Left ventricle myocardium inferior (tissue), 1 donor: Measurements from ENCODE around the gene SULF2. TPM values are rescaled to one million over a fixed set of nuclear protein-coding genes. Genes with fewer than 3 reads are reported as not detected.

Experiments used
- DNase-seq: peaks from one replicate; pipeline ENCODE4 v3.0.0-alpha.2; 2020
- H3K27ac ChIP-seq: fragments of 200-600 bp; replicated peaks from 2 replicates; pipeline ENCODE4 v1.8.0; 2021
- H3K27me3 ChIP-seq: fragments of 200-600 bp; 2 replicates; pipeline ENCODE4 v1.8.0; 2021; ENCODE audit warnings: low read depth
- H3K36me3 ChIP-seq: fragments of 200-600 bp; 2 replicates; pipeline ENCODE4 v1.8.0; 2021
- H3K4me1 ChIP-seq: fragments of 200-600 bp; 2 replicates; pipeline ENCODE4 v1.8.0; 2021
- H3K4me3 ChIP-seq: fragments of 200-600 bp; 2 replicates; pipeline ENCODE4 v1.8.0; 2021; ENCODE audit warnings: mild to moderate bottlenecking, moderate library complexity
- H3K9me3 ChIP-seq: fragments of 200-600 bp; replicated peaks from 2 replicates; pipeline ENCODE4 v1.8.0; 2021
- intact Hi-C: fragments of 100-400 bp; cut with micrococcal nuclease; formaldehyde crosslinking; loops from one replicate; pipeline ENCODE4 v1.11.0; 2022
- total RNA-seq: library from RNA; stranded (reverse); fragmentation: NEBNext Ultra II Directional; extraction: Animal tissue kit (Norgen Biotek cat#: 25700); gene quantifications from one replicate; pipeline ENCODE4 v1.2.1, GENCODE V29; 2021
- TF ChIP-seq, protein P1 (sequence below): fragments of 200-600 bp; IDR thresholded peaks from 2 replicates; pipeline ENCODE4 v1.8.0; 2021; ENCODE audit warnings: antibody characterized with exemption, mild to moderate bottlenecking, borderline replicate concordance
- donor health status: DM: no; HTN: yes; CAD: no; lungs with severe emphysema.

The SULF2 gene
- total RNA-seq, 1 donor from 2014 or later = 40.7 TPM

DNA sequence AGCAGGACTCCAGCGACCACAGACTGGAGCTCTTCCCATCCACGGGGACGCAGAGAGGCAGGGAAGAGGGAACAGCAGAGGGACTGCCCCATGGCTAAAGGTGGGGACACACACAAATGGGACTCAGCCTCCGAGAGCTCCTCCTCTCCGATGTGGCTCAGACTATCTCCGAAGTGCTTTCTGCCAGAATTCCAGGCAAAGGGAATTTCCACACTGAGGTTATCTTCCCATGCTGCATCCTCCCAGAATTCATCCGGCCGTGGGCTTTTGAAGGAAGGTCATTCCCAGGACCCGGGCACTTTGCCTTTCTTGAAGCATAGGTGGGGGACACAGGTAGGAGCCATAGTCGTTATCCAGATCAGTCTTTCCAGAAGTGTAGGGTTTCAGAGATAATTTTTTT, 67.9 kb downstream of the SULF2 start:
- intact Hi-C loops = no loop called here
- no peak for DNase-seq
- Histone ChIP-seq H3K4me1 (peaks cover 17% of the 10 kb centered on the region), H3K4me3 (no peak overlapping the region), H3K27ac (no peak overlapping the region), H3K36me3 (no peaks in the 10 kb centered on the region), H3K27me3 (peaks cover 20% of the 10 kb centered on the region), H3K9me3 (no peaks in the 10 kb centered on the region)
- TF ChIP-seq, protein P1, sequence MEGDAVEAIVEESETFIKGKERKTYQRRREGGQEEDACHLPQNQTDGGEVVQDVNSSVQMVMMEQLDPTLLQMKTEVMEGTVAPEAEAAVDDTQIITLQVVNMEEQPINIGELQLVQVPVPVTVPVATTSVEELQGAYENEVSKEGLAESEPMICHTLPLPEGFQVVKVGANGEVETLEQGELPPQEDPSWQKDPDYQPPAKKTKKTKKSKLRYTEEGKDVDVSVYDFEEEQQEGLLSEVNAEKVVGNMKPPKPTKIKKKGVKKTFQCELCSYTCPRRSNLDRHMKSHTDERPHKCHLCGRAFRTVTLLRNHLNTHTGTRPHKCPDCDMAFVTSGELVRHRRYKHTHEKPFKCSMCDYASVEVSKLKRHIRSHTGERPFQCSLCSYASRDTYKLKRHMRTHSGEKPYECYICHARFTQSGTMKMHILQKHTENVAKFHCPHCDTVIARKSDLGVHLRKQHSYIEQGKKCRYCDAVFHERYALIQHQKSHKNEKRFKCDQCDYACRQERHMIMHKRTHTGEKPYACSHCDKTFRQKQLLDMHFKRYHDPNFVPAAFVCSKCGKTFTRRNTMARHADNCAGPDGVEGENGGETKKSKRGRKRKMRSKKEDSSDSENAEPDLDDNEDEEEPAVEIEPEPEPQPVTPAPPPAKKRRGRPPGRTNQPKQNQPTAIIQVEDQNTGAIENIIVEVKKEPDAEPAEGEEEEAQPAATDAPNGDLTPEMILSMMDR = no peak

DNA sequence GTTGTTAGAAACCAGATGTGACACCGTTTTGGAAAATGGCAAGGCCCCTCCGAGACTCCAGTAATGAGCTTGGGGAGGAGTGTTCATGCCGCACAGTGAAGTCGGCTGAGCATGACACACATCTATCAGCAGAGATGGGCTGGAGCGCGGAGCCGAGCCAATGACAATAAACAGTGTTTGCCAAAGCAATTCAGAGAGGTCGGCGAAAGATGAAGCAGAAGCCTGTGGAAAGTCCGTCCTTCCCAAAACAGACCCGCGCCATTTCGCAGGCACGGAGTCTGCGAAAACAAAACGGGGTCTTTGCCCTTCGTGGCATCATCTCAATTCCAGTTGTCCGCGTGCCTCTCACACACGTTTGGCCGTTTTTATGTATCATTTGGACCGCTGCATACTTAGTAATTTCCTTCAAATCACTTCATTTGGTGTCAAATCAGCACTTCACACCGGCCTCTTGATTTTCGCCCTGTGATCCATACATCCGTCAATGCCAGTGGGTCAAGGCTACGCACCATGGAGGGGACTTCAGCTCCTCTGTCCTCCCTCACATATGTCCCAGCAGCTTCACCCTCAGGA, 71.3 kb downstream of the SULF2 start:
- Histone ChIP-seq H3K4me1 (peaks cover 4% of the 10 kb centered on the region), H3K27ac (no peak overlapping the region), H3K27me3 (peaks cover 31% of the 10 kb centered on the region), H3K9me3 (no peaks in the 10 kb centered on the region), H3K4me3 (no peak overlapping the region), H3K36me3 (no peaks in the 10 kb centered on the region)
- peak; percentile 34 for DNase-seq
- TF ChIP-seq, protein P1 = no peak
- intact Hi-C loops = no loop called here

DNA sequence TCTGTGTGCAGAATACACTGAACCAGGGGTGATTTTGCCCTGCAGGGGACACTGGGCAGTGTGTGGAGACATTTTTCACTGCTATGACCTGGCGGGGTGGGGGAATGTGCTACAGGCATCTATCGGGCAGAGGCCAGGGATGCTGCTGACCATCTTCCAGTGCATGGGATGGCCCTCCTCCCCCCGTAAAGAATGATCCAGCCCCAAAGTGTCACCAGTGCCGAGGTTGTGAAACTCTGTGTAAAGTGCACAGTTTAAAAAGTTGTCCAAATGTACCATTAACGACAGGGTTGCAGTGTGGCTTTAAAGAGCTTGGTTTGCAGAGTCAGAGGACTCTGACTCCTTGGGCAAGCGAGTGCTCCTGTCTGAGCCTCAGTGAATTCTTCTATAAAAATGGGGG, 72.1 kb downstream of the SULF2 start:
- no peak for DNase-seq
- Histone ChIP-seq H3K36me3 (no peaks in the 10 kb centered on the region), H3K27me3 (peaks cover 31% of the 10 kb centered on the region), H3K27ac (no peak overlapping the region), H3K4me3 (no peak overlapping the region), H3K9me3 (no peaks in the 10 kb centered on the region), H3K4me1 (peaks cover 12% of the 10 kb centered on the region)
- TF ChIP-seq, protein P1 = no peak
- intact Hi-C loops = no loop called here

DNA sequence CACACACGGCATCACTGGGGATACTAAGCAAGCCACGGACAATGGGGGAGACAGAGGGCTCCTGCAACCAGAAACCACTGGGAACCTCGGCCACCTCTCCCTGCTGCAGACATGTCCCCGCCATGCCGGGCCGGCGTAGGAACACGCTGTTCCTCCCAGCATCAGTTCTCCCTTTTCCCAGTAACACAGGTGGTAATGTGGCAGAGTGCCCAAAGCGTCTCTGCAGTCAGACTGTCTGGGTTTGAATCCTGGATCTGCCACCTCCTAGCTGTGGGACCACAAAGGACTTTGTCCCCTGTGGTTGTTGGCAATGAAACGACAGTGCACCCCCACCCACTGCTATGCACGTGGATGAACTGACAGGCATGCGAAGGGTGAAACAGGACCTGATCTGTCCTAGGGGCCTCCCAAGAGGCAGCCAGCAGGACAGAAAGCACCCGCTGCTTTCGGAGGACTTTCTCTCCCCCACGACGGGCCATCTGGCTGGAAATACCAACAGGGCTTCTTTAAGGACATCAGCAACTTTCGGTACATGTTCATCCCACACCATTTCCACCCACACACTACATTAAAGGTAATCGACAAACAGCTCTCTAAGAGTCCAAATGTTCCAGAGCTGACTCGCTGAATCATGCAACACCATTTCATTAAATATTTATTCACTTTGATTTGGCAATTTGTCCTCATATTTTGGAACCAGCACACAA, 74.1 kb downstream of the SULF2 start:
- Histone ChIP-seq H3K9me3 (no peaks in the 10 kb centered on the region), H3K4me1 (peaks cover 31% of the 10 kb centered on the region), H3K36me3 (no peaks in the 10 kb centered on the region), H3K27ac (no peak overlapping the region), H3K27me3 (peaks cover 29% of the 10 kb centered on the region), H3K4me3 (no peak overlapping the region)
- intact Hi-C loops = no loop called here
- DNase-seq = no peak
- TF ChIP-seq, protein P1 = no peak

DNA sequence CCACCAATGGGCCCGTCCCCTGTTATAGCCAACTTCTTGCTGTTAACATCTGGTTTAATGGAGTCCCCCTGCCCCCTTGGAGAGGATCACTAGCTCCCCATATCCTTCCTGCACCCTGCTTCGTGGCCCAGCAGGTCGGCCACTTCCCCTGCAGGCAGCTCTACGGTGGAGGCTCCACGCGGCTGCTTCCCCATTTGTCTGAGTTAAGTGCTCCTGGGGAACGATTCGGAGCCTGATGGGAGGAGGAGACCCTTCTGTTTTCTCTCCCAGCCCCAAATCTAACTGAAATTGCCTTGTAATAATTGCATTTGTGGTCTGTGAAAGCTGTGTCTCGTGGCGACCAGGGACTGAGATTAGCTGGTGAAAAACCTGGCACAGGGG, 74.6 kb downstream of the SULF2 start:
- Histone ChIP-seq H3K27ac (no peak overlapping the region), H3K27me3 (peaks cover 28% of the 10 kb centered on the region), H3K36me3 (no peaks in the 10 kb centered on the region), H3K9me3 (no peaks in the 10 kb centered on the region), H3K4me1 (peaks cover 36% of the 10 kb centered on the region), H3K4me3 (no peak overlapping the region)
- intact Hi-C loops = no loop called here
- no peak for DNase-seq
- TF ChIP-seq, protein P1 = no peak
